Activated T-cell treated with anti-CD3 and anti-CD28 coated beads, Interleukin-2, amount 50 U/mL, for 72 hours (primary cell): Measurements from ENCODE around the gene TRIM50. TPM values are rescaled to one million over a fixed set of nuclear protein-coding genes. Genes with fewer than 3 reads are reported as not detected.
A peak's percentile ranks its signal among the peaks of the same experiment; 100 is the strongest.
"Not testable (repeated sequence)": the region's sequence is repeated elsewhere in the genome, so short reads cannot be mapped to it uniquely, and the experiment has no call there.

Source experiments
- ATAC-seq, 2 donors: fragments of 150-1000 bp; cut with Tn5 transposase; replicated peaks in 1 of 2; 2 replicates each; pipeline ENCODE4 v1.10.0; 2021; ENCODE audit warnings: moderate library complexity in 2 of 2, mild to moderate bottlenecking in 1 of 2
- DNase-seq, 2 donors: peaks; one replicate each; pipeline ENCODE4 v3.0.0; 2021 to 2022; ENCODE audit warnings: mixed read lengths in 1 of 2
- H3K27ac Mint-ChIP-seq: one replicate; pipeline ENCODE4 v1.8.0; 2022; ENCODE audit warnings: mild to moderate bottlenecking, moderate library complexity, mixed read lengths
- H3K27me3 Mint-ChIP-seq: one replicate; pipeline ENCODE4 v1.8.0; 2022; ENCODE audit warnings: low read depth, mixed read lengths
- H3K36me3 Mint-ChIP-seq, 2 donors: one replicate each; pipeline ENCODE4 v1.8.0; 2022; ENCODE audit warnings: mixed read lengths in 2 of 2, mild to moderate bottlenecking in 1 of 2; ENCODE audit not compliant: insufficient read depth in 2 of 2
- H3K4me1 Mint-ChIP-seq: one replicate; pipeline ENCODE4 v1.8.0; 2022; ENCODE audit warnings: low read depth, mixed read lengths
- H3K4me3 Mint-ChIP-seq, 2 donors: one replicate each; pipeline ENCODE4 v1.8.0; 2022; ENCODE audit warnings: mild to moderate bottlenecking in 2 of 2, mixed read lengths in 2 of 2, moderate library complexity in 2 of 2
- H3K9me3 Mint-ChIP-seq, 2 donors: one replicate each; pipeline ENCODE4 v1.8.0; 2022; ENCODE audit warnings: mixed read lengths in 2 of 2
- total RNA-seq, 2 donors: library from RNA; stranded (reverse); gene quantifications; one replicate each; pipeline ENCODE4 v1.2.3, GENCODE V29; 2022

TRIM50 gene
- not detected for total RNA-seq

- ATAC-seq, H3K4me3 Mint-ChIP-seq, H3K9me3 Mint-ChIP-seq, H3K36me3 Mint-ChIP-seq, H3K27me3 Mint-ChIP-seq, DNase-seq, H3K27ac Mint-ChIP-seq: not testable (repeated sequence)
- peaks cover 10% of the 10 kb centered on the region for H3K4me1 Mint-ChIP-seq
Observed at GRCh38 chr7:73327922-73328321, at the start of gene TRIM50, which contains the start of gene FKBP6. TRIM50 (minus strand) TSS chr7:73328082; CDS start chr7:73324787, 3,295 bp downstream. FKBP6 (plus strand) TSS chr7:73328161; CDS start chr7:73328429, 268 bp downstream.

- H3K9me3 Mint-ChIP-seq = no peaks in the 10 kb centered on the region
- H3K36me3 Mint-ChIP-seq = peaks cover 0 to 1% of the 10 kb centered on the region in 2 donors
- peaks cover 19% of the 10 kb centered on the region for H3K27me3 Mint-ChIP-seq
- DNase-seq (no peak), ATAC-seq (no peak)
- peak overlapping the region in 1 of 2 donors; percentile 44 for H3K4me3 Mint-ChIP-seq
- no peak overlapping the region for H3K27ac Mint-ChIP-seq
- no peaks in the 10 kb centered on the region for H3K4me1 Mint-ChIP-seq
Observed at GRCh38 chr7:73376671-73377412, 49.0 kb upstream of the TRIM50 start.

- peaks cover 19% of the 10 kb centered on the region for H3K27me3 Mint-ChIP-seq
- H3K9me3 Mint-ChIP-seq, ATAC-seq, H3K36me3 Mint-ChIP-seq, H3K27ac Mint-ChIP-seq, H3K4me3 Mint-ChIP-seq, H3K4me1 Mint-ChIP-seq, DNase-seq: not testable (repeated sequence)
Observed at GRCh38 chr7:73376262-73376661, 48.4 kb upstream of the TRIM50 start.

- Mint-ChIP-seq H3K4me1 (no peaks in the 10 kb centered on the region), H3K36me3 (no peaks in the 10 kb centered on the region), H3K9me3 (no peaks in the 10 kb centered on the region), H3K27me3 (peaks cover 19% of the 10 kb centered on the region), H3K27ac (no peak overlapping the region), H3K4me3 (no peak overlapping the region)
- DNase-seq = no peak
- no peak for ATAC-seq
Observed at GRCh38 chr7:73373741-73374140, 45.9 kb upstream of the TRIM50 start.

- Mint-ChIP-seq H3K27me3 (no peaks in the 10 kb centered on the region), H3K4me3 (no peak overlapping the region), H3K4me1 (peaks cover 5% of the 10 kb centered on the region), H3K9me3 (no peaks in the 10 kb centered on the region), H3K27ac (no peak overlapping the region), H3K36me3 (no peaks in the 10 kb centered on the region)
- no peak for DNase-seq
- ATAC-seq = no peak
Observed at GRCh38 chr7:73369622-73370021, 41.7 kb upstream of the TRIM50 start.

- Mint-ChIP-seq H3K4me3 (no peak overlapping the region), H3K27ac (no peak overlapping the region), H3K9me3 (no peaks in the 10 kb centered on the region), H3K36me3 (no peaks in the 10 kb centered on the region), H3K4me1 (peaks cover 5% of the 10 kb centered on the region), H3K27me3 (no peaks in the 10 kb centered on the region)
- DNase-seq (no peak), ATAC-seq (no peak)
Observed at GRCh38 chr7:73369009-73369408, 41.1 kb upstream of the TRIM50 start.

- no peak overlapping the region for H3K4me3 Mint-ChIP-seq
- peaks cover 5% of the 10 kb centered on the region for H3K4me1 Mint-ChIP-seq
- ATAC-seq (no peak), DNase-seq (no peak)
- no peaks in the 10 kb centered on the region for H3K36me3 Mint-ChIP-seq
- no peaks in the 10 kb centered on the region for H3K27me3 Mint-ChIP-seq
- H3K9me3 Mint-ChIP-seq = no peaks in the 10 kb centered on the region
- no peak overlapping the region for H3K27ac Mint-ChIP-seq
Observed at GRCh38 chr7:73366990-73367389, 39.1 kb upstream of the TRIM50 start.

- Mint-ChIP-seq H3K4me1 (peaks cover 5% of the 10 kb centered on the region), H3K36me3 (no peaks in the 10 kb centered on the region), H3K9me3 (no peaks in the 10 kb centered on the region), H3K27ac (no peak overlapping the region), H3K27me3 (no peaks in the 10 kb centered on the region), H3K4me3 (no peak overlapping the region)
- ATAC-seq (no peak), DNase-seq (no peak)
Observed at GRCh38 chr7:73366127-73366526, 38.2 kb upstream of the TRIM50 start.

GRCh38 chr7:73364006-73364728 lies 36.3 kb upstream of the TRIM50 start:
- Mint-ChIP-seq H3K27me3 (peaks cover 7% of the 10 kb centered on the region), H3K4me3 (no peak overlapping the region), H3K9me3 (no peaks in the 10 kb centered on the region), H3K27ac (no peak overlapping the region), H3K36me3 (no peaks in the 10 kb centered on the region), H3K4me1 (peaks cover 5% of the 10 kb centered on the region)
- no peak for ATAC-seq
- no peak for DNase-seq

- no peak overlapping the region for H3K4me3 Mint-ChIP-seq
- ATAC-seq (no peak), DNase-seq (no peak)
- no peak overlapping the region for H3K27ac Mint-ChIP-seq
- H3K36me3 Mint-ChIP-seq = no peaks in the 10 kb centered on the region
- peaks cover 8% of the 10 kb centered on the region for H3K27me3 Mint-ChIP-seq
- H3K4me1 Mint-ChIP-seq = peaks cover 5% of the 10 kb centered on the region
- H3K9me3 Mint-ChIP-seq = no peaks in the 10 kb centered on the region
Observed at GRCh38 chr7:73363225-73364005, 35.5 kb upstream of the TRIM50 start.

- ATAC-seq, H3K27me3 Mint-ChIP-seq, DNase-seq, H3K36me3 Mint-ChIP-seq, H3K4me3 Mint-ChIP-seq, H3K9me3 Mint-ChIP-seq, H3K4me1 Mint-ChIP-seq, H3K27ac Mint-ChIP-seq: not testable (repeated sequence)
Observed at GRCh38 chr7:73360590-73360989, 32.7 kb upstream of the TRIM50 start.

GRCh38 chr7:73359746-73360375 lies 32.0 kb upstream of the TRIM50 start:
- Mint-ChIP-seq H3K36me3 (no peaks in the 10 kb centered on the region), H3K4me3 (no peak overlapping the region), H3K9me3 (no peaks in the 10 kb centered on the region), H3K27me3 (peaks cover 8% of the 10 kb centered on the region), H3K27ac (no peak overlapping the region), H3K4me1 (no peaks in the 10 kb centered on the region)
- DNase-seq (no peak), ATAC-seq (no peak)

- no peak for DNase-seq
- H3K27ac Mint-ChIP-seq = no peak overlapping the region
- no peak overlapping the region for H3K4me3 Mint-ChIP-seq
- no peaks in the 10 kb centered on the region for H3K36me3 Mint-ChIP-seq
- ATAC-seq = no peak
- H3K27me3 Mint-ChIP-seq = peaks cover 8% of the 10 kb centered on the region
- no peaks in the 10 kb centered on the region for H3K9me3 Mint-ChIP-seq
- H3K4me1 Mint-ChIP-seq = no peaks in the 10 kb centered on the region
Observed at GRCh38 chr7:73359306-73359705, 31.4 kb upstream of the TRIM50 start.
